ENCODE results near the gene EFHC2. TPM values are rescaled to one million over a fixed set of nuclear protein-coding genes. Genes with fewer than 3 reads are reported as not detected.

EFHC2 gene, protein sequence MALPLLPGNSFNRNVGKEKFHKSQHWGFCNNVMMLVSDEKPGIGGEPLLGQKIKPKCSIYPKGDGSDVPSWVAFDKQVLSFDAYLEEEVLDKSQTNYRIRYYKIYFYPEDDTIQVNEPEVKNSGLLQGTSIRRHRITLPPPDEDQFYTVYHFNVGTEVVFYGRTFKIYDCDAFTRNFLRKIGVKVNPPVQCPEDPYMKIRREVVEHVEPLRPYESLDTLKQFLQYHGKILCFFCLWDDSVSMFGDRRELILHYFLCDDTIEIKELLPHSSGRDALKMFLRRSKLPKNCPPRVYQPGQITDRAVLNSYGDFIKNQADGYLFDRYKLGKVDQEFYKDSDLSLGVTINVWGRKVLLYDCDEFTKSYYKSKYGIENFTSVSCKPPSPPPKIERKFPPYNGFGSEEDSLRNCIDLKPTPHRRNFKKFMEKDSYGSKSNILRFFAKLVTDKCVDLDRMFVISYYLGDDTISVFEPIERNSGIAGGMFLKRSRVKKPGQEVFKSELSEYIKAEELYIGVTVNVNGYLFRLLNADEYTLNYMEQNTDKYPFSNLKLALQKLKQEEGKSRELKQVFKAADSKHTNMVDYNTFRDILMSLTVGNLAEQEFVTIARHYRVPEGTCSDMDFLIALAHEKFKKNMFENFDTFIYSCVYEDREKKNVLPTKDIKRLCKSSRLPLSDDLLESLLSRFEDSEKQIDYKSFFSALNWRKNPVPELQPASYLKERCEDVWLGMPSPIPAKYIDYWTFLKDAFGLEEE
- total RNA-seq = not detected in 2 replicates

DNA sequence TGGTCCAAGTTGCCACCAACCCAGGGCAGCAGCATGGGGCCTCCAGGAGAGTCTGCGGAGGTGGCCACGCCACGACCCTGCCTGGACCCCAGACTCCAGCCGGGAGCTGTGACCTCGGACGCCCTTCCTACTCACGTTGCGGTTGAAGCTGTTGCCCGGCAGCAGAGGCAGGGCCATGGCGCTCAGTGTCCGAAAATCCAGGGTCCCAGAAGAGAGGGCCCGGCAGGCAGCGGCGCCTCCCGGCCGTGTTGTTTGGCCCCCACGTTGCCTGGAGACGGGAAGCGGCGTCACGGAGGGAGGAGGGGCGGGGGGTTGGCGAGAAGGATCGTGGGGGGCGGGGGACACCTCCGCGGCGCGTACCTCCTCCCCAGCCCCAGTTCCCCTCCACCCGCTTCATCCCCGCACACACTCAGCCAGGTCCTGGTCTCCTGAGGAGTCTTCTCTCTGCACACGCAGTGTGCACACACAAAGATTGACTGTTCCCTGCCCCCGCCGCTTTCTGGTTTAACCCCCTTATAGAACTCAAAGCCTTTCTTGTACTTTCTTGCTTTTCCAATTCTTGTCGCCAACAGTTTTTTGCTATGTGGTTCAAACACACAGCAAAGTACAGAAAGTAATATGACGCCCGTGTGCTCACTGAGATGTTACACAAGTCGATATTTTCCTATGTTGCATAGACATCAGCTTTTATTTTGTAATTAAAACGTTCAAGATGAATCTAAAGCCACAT lies at the start of gene EFHC2:
Gene EFHC2 (minus strand): TSS at position 261 of the 730 bp plus-strand sequence. CDS start 84 bp downstream, at position 177.
- no peak for DNase-seq (ENCODE audit: low read depth in 2 of 2)

DNA sequence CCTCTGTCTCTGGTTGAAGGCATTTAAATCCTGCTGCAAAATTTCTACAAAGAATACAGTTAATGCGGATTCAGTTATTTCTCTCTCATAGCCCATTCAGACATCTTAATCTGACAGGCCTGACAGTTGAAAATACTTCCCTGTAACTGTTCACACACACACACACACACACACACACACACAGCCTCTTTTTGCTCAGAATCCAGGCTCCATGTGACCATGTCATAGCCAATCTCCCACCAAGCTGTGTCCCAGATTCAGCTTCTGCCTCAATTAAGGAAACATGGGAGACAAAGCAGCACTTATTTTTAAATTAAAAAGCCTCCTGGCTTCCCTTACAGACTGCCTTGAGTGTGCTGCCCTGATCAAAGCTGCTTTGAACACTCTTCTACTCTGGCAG lies 49.3 kb upstream of the EFHC2 start:
- DNase-seq (ENCODE audit: low read depth in 2 of 2) = no peak

DNA sequence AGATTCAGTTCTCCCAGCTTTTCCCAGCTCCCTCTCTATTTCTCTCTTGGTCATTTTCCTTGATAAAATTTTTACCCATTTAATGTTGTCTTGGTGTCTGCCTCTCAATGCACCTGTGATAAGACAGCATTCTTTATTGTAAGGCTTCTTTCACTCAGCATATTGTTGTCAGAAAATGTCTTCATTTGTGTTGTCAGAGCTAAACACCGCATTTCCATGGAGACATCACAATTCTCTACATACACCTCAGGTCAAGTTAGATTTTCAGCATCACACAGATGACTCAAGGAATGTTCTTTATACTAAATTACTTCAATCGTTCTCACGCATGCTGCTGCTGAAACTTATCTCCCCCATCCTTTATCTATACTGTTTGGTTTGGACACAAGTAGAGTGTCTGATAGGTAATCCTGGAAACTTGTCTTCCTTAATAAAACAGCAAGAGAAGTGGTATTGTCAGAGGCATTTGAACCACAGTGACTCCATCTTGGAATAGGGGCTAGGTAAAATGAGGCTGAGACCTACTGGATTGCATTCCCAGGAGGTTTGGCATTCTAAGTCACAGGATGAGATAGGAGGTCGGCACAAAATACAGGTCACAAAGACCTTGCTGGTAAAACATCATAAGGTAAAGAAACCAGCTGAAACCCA lies 41.3 kb upstream of the EFHC2 start:
- DNase-seq (ENCODE audit: low read depth in 2 of 2) = no peak

DNA sequence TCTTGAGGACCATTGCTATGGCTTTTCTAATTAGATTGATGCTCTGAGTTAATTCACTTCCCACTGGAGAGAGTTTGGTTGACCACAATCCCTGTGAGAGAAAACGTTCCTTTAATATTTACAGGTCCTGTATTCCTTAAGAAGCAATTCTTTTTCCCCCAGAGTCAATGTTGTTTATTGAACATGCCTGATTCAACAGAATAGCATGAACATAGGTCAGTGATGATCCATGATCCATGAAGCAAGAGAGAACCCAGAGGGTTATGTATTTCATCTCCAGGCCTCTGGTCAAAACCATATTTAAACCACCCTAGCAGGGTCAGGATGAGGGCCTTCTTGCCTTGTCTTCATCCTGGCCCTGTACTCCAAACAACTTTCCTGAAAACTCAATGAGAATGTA lies 39.4 kb upstream of the EFHC2 start:
- no peak for DNase-seq (ENCODE audit: low read depth in 2 of 2)

DNA sequence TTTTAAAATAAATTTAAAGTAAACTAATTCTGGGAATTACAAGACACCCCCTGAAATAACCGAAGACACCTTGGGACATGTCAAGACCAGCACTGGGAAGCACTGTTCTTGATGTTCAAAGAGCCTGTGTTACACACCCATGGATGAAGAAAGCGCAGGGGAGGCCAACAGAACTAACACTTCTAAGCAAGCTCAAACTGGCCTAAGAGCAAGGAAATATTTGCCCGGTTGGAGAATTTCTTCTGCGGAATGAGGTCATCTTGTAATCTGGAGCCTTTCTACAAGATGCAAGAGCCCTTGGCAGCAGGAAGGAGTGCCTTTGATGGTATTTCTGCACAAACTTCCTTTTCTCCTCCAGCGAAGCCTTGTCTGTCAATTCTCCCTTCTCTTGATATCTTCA lies 9.3 kb upstream of the EFHC2 start:
- DNase-seq (ENCODE audit: low read depth in 2 of 2) = no peak

DNA sequence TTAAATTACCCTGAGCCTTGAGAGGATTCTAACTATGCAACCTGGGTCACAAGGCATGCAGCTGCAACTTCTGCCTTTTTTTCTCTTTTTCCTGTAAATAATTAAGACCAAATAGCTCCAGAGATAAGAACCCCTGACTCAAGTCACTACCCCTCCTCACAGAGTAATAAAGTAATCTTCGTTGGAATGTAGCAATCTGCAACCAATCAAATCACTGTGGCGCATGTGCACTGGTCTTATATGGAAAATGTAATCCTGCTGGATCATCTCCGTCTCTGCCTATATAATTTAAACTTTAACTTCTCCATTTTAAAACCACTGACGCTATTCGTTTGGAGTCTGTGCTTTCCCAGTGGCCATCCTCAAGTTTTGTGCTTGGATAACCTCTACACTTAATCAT lies 6.1 kb upstream of the EFHC2 start:
- DNase-seq (ENCODE audit: low read depth in 2 of 2) = no peak

DNA sequence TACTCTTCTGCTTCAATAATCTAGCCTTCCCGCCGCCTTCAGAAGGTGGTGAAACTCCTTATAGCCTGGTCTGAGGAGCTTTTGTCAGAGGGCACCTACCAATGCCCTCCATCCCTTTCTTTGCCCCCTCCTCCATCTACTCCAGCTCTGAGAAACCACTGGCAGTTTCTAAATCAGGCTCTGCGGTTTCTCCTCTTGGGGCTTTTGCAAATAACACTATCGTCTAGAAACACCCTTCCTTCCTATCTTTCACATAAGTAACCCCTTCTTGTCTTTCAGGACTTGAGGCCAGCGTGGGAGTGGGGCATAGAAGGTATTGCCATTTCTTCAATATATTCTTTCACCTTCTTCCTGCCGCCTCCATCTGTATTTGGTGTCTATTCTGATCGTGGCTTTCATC lies 1.2 kb upstream of the EFHC2 start:
- no peak for DNase-seq (ENCODE audit: low read depth in 2 of 2)

DNA sequence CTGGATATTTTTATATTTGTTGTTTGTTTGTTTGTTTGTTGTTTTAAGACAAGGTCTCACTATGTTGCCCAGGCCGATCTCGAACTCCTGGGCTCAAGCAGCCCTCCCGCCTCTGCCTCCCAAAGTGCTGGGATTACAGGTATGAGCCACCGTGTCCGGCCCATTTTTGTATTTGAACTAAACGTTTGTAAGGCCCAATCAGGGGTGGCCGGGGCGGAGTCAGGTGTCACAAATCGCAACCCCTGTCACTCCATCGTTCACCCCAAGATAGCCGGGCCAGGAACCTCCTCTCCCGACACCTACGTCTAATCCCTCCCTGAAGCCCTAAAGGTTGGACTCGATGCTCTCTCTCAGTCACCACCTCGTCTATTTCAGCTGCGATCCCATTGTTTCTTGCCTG lies 722 bp upstream of the EFHC2 start:
- DNase-seq (ENCODE audit: low read depth in 2 of 2) = no peak

DNA sequence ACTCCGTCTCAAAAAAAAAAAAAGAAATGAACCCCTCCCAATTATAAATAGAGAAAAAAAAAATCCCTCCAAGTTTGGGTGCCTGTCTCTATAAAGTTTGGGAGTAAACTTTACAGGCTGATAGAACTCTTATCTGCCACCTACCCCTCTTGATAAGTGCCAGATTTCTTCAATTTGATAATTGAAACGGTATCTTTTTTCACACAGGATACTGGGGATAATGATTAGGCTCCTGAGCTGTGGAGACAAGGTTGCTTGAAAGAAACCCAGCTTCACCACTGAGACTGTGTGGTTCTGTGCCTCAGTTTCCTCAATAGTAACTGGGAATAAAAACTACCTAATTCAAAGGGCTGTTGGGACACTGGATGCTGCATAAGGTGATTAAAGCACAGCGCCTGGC lies 606 bp downstream of the EFHC2 start:
- DNase-seq (ENCODE audit: low read depth in 2 of 2) = no peak

DNA sequence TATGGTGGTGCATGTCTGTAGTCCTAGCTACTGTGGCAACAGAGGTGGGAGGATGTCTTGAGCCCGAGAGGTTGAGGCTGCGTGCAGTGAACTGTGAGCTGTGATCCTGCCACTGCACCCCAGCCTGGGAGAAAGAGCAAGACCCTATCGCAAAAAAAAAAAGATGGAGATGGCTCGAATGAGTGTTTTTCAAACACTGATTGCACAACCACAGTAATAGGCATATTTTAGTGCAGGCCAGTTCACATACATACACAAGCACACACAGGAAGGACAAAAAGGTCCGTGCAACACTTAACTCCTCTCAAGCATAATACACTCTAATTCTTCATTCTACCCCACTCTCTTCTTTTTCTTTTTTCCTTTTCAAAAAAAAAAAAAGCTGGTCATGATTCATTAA lies 5.1 kb downstream of the EFHC2 start:
- no peak for DNase-seq (ENCODE audit: low read depth in 2 of 2)

DNA sequence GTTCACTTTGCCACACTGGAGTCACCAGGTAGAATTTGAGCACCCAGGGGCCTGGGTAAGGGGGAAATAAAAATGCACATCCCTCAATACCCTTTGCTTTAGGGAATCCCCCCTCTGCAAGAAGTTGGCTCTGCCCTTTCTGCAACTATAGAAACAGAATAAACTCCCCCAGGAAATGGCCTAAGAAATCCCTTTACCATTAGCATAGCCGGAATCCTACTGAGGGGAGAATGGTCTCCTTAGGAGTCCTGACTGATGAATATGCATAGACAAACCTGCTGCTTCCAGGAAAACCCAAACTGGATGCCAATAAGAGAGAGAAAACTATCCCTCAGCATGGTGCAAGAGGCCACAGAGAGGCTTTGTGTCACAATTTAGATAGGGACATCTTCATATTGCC lies 11.0 kb downstream of the EFHC2 start:
- no peak for DNase-seq (ENCODE audit: low read depth in 2 of 2)

DNA sequence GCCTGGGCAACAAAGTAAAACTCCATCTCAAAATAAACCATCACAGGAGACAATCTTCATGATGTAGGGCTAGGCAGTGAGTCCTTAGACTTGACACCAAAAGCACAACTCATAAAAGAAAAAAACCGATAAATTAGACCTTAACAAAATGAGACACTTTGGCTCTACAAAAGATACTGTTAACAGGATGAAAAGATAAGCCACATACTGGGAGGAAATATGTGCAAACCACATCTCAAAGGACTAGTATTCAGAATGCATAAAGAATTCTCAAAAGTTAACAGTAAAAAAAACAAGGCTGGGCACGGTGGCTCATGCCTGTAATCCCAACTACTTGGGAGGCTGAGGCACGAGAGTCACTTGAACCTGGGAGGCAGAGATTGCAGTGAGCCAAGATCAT lies 13.2 kb downstream of the EFHC2 start:
- DNase-seq (ENCODE audit: low read depth in 2 of 2) = no peak

DNA sequence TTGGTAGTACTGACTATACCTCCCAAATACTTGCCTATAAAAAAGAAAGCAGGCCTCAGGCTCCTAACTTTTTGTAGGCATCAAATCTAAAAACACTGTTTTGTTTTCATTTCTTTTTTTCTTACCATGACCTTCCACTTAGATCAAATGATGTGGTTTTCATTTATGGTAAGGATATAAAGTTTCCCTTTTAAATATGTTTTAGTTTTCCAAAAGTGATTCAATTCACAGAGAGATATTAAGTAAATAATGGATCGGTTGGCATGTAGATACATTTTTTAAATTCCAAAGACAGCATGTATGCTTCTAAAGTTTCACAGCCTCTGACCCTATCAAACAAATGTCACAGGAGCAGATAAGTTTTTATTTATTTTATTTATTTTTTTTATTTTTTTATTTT lies 23.9 kb downstream of the EFHC2 start:
- no peak for DNase-seq (ENCODE audit: low read depth in 2 of 2)

DNA sequence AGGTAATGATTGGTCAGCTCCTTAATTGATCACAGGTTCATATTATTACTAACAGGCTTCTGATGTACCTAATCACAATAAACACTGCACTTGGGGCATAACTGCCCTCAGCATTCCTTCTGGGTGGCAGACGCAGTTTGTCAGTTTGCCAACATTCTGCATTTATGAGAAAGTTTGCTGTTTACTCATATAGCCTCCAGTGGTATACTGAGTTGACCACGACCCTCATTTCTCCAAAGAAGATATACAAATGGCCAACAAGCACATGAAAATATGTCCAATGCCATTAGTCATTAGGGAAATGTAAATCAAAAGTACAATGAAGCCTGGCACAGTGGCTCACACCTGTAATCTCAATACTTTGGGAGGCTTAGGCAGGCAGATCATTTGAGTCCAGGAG lies 26.3 kb downstream of the EFHC2 start:
- DNase-seq (ENCODE audit: low read depth in 2 of 2) = no peak

DNA sequence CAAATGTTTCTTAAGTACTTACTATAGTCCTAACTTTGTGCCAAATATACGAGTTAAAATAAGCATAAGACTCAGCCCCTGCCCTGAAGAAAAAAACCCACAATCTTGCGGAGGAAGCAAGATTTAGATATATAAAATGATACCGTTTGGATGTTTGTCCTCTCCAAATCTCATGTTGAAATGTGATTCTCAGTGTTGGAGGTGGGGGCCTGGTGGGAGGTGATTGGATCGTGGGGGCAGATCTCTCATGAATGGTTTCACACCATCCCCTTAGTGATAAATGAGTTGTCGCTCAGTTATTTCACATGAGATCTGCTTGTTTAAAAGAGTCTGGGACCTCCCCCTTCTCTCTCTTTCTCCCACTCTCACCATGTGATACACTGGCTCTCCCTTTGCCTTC lies 28.7 kb downstream of the EFHC2 start:
- no peak for DNase-seq (ENCODE audit: low read depth in 2 of 2)

DNA sequence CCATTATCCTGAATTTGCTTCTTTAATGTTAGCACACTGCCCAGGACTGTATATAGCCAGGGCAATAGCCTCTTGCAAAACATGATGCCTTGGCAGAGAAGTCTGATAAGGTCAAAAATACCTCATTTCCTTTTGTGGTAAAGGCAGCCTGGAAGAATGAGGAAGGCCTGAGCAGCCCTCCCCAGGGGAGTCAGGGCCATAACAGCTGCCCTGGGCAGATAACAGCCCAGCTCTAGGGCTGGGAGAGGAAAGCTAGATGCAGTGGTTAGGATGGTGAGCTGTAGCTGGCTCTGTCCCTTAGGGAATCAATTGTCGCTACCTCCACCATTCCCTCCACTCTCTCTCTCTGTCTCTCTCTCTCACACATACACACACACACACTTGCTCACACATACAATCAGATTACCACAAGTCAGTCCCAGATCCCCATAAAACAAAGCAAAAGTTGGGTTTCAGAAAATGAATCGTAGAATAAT lies 29.2 kb downstream of the EFHC2 start:
- peak in 1 of 2 donors; percentile 0 for DNase-seq (ENCODE audit: low read depth in 2 of 2)

DNA sequence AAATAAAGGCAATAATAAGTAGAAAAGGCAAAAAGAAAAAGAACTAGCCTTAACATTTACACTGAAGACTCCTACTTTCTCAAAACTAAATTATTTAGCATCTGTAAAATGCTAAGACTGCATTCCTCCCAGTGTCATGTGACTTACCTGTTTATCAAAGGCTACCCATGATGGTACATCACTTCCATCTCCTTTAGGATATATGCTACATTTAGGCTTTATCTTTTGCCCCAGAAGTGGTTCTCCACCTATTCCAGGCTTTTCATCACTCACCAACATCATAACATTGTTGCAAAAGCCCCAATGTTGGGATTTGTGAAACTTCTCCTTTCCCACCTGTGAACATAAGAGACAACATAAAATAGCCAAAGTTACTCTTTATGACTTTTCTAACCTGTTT lies 31.1 kb downstream of the EFHC2 start:
- no peak for DNase-seq (ENCODE audit: low read depth in 2 of 2)

DNA sequence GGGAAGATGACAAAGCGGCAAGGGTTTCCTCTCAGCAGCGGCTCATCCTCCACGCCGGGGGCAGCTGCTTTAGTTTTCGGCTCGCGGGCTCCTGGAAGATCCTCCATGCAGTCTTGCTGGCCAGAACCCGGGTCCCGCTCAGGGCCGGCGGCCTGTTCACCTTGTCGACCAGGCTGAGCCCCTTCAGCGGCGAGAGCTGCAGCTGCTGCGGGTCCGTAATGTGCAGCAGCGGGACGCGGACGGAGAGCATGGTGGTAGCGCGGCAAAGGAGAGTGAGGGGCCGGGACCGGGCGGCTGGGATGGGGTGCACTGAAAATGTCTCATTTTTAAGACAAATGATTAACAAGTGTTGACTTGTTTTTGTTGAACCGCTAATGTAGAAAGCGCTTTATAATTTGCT lies 33.2 kb downstream of the EFHC2 start:
- DNase-seq (ENCODE audit: low read depth in 2 of 2) = no peak

DNA sequence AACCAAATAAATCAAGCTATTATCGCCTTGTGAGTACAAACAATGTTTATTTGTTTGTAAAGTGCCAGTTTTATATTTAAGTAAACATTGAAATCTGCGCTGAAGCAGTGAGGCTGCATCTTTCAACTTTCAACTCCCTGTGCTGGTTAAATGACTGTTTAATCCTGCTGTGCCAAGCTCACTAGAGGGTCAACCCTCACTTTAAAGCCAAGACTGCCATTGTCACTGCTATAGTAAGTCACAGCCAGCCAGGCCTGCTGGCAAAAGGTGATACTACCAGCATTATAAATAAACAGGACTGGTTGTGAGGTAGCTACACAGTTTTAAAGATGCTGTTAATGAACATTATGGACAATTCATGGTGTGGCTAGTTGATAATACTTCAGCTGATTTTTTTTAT lies 34.6 kb downstream of the EFHC2 start:
- DNase-seq (ENCODE audit: low read depth in 2 of 2) = no peak

DNA sequence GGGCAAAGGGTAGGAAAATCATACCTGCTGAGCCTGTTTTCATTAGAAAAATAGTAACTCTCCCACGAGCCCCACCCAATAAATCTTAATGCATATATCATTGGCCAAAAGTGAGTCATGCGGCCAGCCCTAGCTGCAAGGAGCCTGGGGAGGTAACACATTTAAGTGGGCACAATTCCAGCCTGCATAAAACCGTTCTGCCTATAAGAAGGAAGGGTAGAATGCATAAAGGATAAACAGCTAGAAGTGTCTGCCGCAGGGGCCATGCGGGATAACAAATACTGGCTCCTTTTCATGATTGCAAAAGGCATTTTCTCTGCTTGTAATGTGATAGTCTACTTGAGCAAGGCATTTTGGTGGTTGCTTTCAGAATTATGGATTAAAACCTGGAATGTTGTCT lies 37.1 kb downstream of the EFHC2 start:
- no peak for DNase-seq (ENCODE audit: low read depth in 2 of 2)

DNA sequence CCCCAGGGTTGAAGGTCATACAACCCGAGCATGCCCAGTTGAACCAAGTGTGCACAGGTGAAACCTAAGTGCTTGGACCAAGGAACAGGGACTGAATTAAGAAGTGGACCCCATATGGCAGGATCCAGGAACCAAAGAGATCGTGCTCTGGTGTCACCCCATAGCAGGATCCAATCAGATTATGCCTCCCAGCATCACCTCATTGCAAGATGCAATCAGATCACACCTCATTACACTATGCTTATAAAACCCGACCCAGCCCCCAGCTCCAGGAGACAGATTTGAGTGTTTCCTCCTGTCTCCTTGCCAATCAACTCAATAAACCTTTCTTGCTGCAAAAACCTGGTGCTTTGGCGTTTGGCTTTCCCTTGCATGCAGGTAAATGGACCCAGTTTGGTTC lies 37.6 kb downstream of the EFHC2 start:
- no peak for DNase-seq (ENCODE audit: low read depth in 2 of 2)

DNA sequence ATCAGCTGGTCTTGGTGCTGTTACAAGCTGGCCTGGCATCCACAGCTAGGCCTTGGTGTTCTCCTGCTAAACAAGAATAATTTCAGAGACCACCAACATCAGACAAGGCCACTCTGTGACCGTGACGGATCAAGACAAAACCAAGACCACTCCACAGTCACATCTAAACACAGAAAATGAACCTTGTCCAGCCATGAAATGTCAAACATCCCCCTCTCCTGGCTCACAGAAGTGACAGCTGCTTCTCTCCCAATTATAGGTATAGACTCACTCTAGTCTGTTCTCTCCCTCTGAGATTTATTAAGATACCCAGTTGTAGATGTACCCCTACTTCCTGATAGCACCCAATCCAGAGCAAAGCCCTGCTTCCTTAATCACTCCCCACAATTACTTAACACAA lies 40.4 kb downstream of the EFHC2 start:
- DNase-seq (ENCODE audit: low read depth in 2 of 2) = no peak

All from dermis microvascular lymphatic vessel endothelial cell (primary cell).